Tibial nerve (tissue), 4 donors: ENCODE results near the gene XYLT1.

ENCODE experiments used
- CTCF ChIP-seq, 5 experiments: fragments of 200-600 bp in 3 of 5; fragments of 450-650 bp in 2 of 5; sonication (generic) in 3 of 5; IDR thresholded peaks; one replicate each; pipeline ENCODE4 v1.5.1; 2016 to 2019; ENCODE audit warnings: antibody characterized with exemption in 5 of 5, mild to moderate bottlenecking in 3 of 5, moderate library complexity in 2 of 5
- EP300 ChIP-seq, 2 donors: sonication (generic); formaldehyde crosslinking; IDR thresholded peaks; one replicate each; pipeline ENCODE4 v1.6.1; 2017; ENCODE audit warnings: antibody characterized with exemption in 2 of 2, mild to moderate bottlenecking in 1 of 2
- POLR2A ChIP-seq, 2 donors: fragments of 450-650 bp; IDR thresholded peaks; one replicate each; pipeline ENCODE4 v1.6.1; 2017; ENCODE audit warnings: antibody characterized with exemption in 2 of 2, mild to moderate bottlenecking in 2 of 2, moderate library complexity in 2 of 2

GRCh38 chr16:17304491-17305119 is 166.2 kb downstream of the XYLT1 start:
- TF ChIP-seq CTCF (IDR thresholded peaks at IDR 0.05) (no peak), POLR2A (IDR thresholded peaks at IDR 0.05) (no peak), EP300 (IDR thresholded peaks at IDR 0.05) (no peak)
